Panc1 (cell line): ENCODE results near the gene EPGN. TPM values are rescaled to one million over a fixed set of nuclear protein-coding genes. Genes with fewer than 3 reads are reported as not detected.
A peak's percentile ranks its signal among the peaks of the same experiment; 100 is the strongest.

Experiments
- ATAC-seq: fragments of 200-7000 bp; cut with Tn5 transposase; 2 replicates; pipeline ENCODE4 v1.9.1; 2020; ENCODE audit warnings: mild to moderate bottlenecking, moderate library complexity
- BruUV-seq: library from RNA; stranded (reverse); fragments of 400-500 nt; replicated peaks from 2 replicates; lab custom pipeline; 2021; lab: Mats Ljungman, UMichigan
- CTCF ChIA-PET: fragments of 300-600 bp; sonication (Branson Sonifier 250); formaldehyde crosslinking; loops from one replicate; lab custom pipeline; 2022; ENCODE audit warnings: antibody characterized with exemption; lab: Charles Lee
- POLR2A ChIA-PET: fragments of 300-600 bp; sonication (Branson Sonifier 250); formaldehyde crosslinking; loops from one replicate; lab custom pipeline; 2022; ENCODE audit warnings: antibody characterized with exemption; lab: Charles Lee
- DNase-seq: peaks from one replicate; pipeline ENCODE4 v3.0.0-alpha.2; 2010; ENCODE audit warnings: low read depth, low spot score
- H3K27ac ChIP-seq: 2 replicates; pipeline ENCODE4 v1.5.1; 2011; ENCODE audit warnings: mild to moderate bottlenecking, low read length, inconsistent platforms
- H3K27me3 ChIP-seq: fragments of 200-500 bp; sonication (Bioruptor generic); 2 replicates; pipeline ENCODE4 v1.6.0; 2014; ENCODE audit warnings: low read length, inconsistent platforms; ENCODE audit not compliant: control insufficient read depth, insufficient read depth
- H3K36me3 ChIP-seq: fragments of 200-500 bp; sonication (Bioruptor generic); 2 replicates; pipeline ENCODE4 v1.5.1; 2014; ENCODE audit warnings: inconsistent platforms, mild to moderate bottlenecking, low read length, moderate library complexity; ENCODE audit not compliant: control insufficient read depth, insufficient read depth
- H3K4me1 ChIP-seq: 2 replicates; pipeline ENCODE4 v1.5.1; 2011; ENCODE audit warnings: inconsistent platforms, mild to moderate bottlenecking, low read length, moderate library complexity; ENCODE audit not compliant: control insufficient read depth, insufficient read depth
- H3K4me3 ChIP-seq, 2 experiments: 2 replicates each; pipeline ENCODE4 v1.5.1; 2011 to 2012; ENCODE audit warnings: low read depth in 2 of 2, low read length in 2 of 2, mild to moderate bottlenecking in 2 of 2, inconsistent platforms in 1 of 2, moderate library complexity in 1 of 2
- H3K9me3 ChIP-seq: fragments of 200-500 bp; sonication (Bioruptor generic); 2 replicates; pipeline ENCODE4 v1.5.1; 2014; ENCODE audit warnings: low read depth, mild to moderate bottlenecking, inconsistent platforms, low read length, moderate library complexity; ENCODE audit not compliant: control insufficient read depth, insufficient read depth
- CTCF ChIP-seq: fragments of 450-650 bp; IDR thresholded peaks from 2 replicates; pipeline ENCODE4 v1.5.1; 2017; ENCODE audit warnings: mild to moderate bottlenecking
- POLR2AphosphoS5 ChIP-seq: IDR thresholded peaks from 2 replicates; pipeline ENCODE4 v1.6.1; 2012; ENCODE audit warnings: mild to moderate bottlenecking, low read depth, low read length, moderate library complexity
- REST ChIP-seq, 2 experiments: IDR thresholded peaks; 2 replicates each; pipeline ENCODE4 v1.6.1; 2011 to 2012; ENCODE audit warnings: low read depth in 2 of 2, control low read depth in 1 of 2, low read length in 1 of 2, mild to moderate bottlenecking in 1 of 2, moderate library complexity in 1 of 2; ENCODE audit not compliant: insufficient read depth in 1 of 2
- SIN3A ChIP-seq: IDR thresholded peaks from 2 replicates; pipeline ENCODE4 v1.6.1; 2012; ENCODE audit warnings: low read depth, mild to moderate bottlenecking, low read length, moderate library complexity, borderline replicate concordance; ENCODE audit not compliant: insufficient read depth
- TCF7L2 ChIP-seq: IDR thresholded peaks from 2 replicates; pipeline ENCODE4 v1.6.1; 2011; ENCODE audit warnings: mild to moderate bottlenecking, low read depth, low read length, inconsistent platforms
- in situ Hi-C: cut with HindIII; loops from 2 replicates; pipeline ENCODE4 v1.10.0; 2016; ENCODE audit warnings: low sequenced_read_pairs, low pct_unique_long_range_greater_than_20kb
- intact Hi-C: fragments of 100-400 bp; cut with micrococcal nuclease; formaldehyde crosslinking; loops from one replicate; pipeline ENCODE4 v1.10.0; 2022; ENCODE audit not compliant: unreplicated experiment
- total RNA-seq: library from RNA; stranded (reverse); gene quantifications from one replicate; pipeline ENCODE4 v1.2.1, GENCODE V29; 2021; ENCODE audit not compliant: unreplicated experiment

EPGN gene
- total RNA-seq, 1 experiment from 2014 or later, result not detected

GRCh38 chr4:74362347-74362746 is 54.1 kb downstream of the EPGN start:
- no TSS peak for BruUV-seq
- intact Hi-C loops, result no loop called here

GRCh38 chr4:74364256-74364651 is 56.0 kb downstream of the EPGN start:
- ChIA-PET CTCF (interaction anchor here (0.6 kb wide), 1 partner anchor 202 kb away, joined by 11 read pairs; no protein-coding TSS in a partner anchor), POLR2A (no interaction called here)
- H3K36me3 ChIP-seq, result peaks cover 2% of the 10 kb centered on the region; the same call in 1 of the 2 replicates
- peaks cover 3% of the 10 kb centered on the region; the same call in 1 of the 2 replicates for H3K4me1 ChIP-seq
- peak; percentile 33; the same call in 1 of the 2 replicates for ATAC-seq
- no peak overlapping the region for H3K27ac ChIP-seq
- TF ChIP-seq CTCF, result no peak
- TF ChIP-seq REST (IDR thresholded peaks at IDR 0.05; ENCODE audit: insufficient read depth in 1 of 2, low read depth in 2 of 2, low read length in 1 of 2), result no peak
- TF ChIP-seq SIN3A, result no peak
- no peak for TF ChIP-seq POLR2AphosphoS5
- no peak for TF ChIP-seq TCF7L2
- H3K9me3 ChIP-seq, result no peaks in the 10 kb centered on the region
- no peak for DNase-seq
- BruUV-seq, result no TSS peak
- H3K4me3 ChIP-seq, result peak overlapping the region; percentile 39 to 71; a peak in 3 of 4 replicates
- intact Hi-C loops, result no loop called here
- H3K27me3 ChIP-seq, result no peaks in the 10 kb centered on the region
- in situ Hi-C loops, result no loop called here

More at GRCh38 chr4:74362347-74362746, 54.1 kb downstream of the EPGN start:
- POLR2A ChIA-PET, result no interaction called here
- H3K36me3 ChIP-seq, result peaks cover 2% of the 10 kb centered on the region; the same call in 1 of the 2 replicates
- H3K4me3 ChIP-seq, result no peak overlapping the region
- DNase-seq (no peak), ATAC-seq (no peak)
- CTCF ChIA-PET, result no interaction called here
- no peaks in the 10 kb centered on the region for H3K9me3 ChIP-seq
- H3K27me3 ChIP-seq, result no peaks in the 10 kb centered on the region
- TF ChIP-seq POLR2AphosphoS5, result no peak
- TF ChIP-seq CTCF, result no peak
- no peak for TF ChIP-seq TCF7L2
- no peak for TF ChIP-seq REST (IDR thresholded peaks at IDR 0.05; ENCODE audit: insufficient read depth in 1 of 2, low read depth in 2 of 2, low read length in 1 of 2)
- no peak for TF ChIP-seq SIN3A
- in situ Hi-C loops, result no loop called here
- H3K27ac ChIP-seq, result no peak overlapping the region
- peaks cover 3% of the 10 kb centered on the region; the same call in 1 of the 2 replicates for H3K4me1 ChIP-seq
